Colonic mucosa (tissue), 4 donors: ENCODE data around the gene PLAAT4. TPM values are rescaled to one million over a fixed set of nuclear protein-coding genes. Genes with fewer than 3 reads are reported as not detected.
"Not testable (repeated sequence)": the region's sequence is repeated elsewhere in the genome, so short reads cannot be mapped to it uniquely, and the experiment has no call there.

Experiments
- DNase-seq: peaks from one replicate; pipeline ENCODE4 v3.0.0-alpha.2; 2020
- H3K27ac ChIP-seq: fragments of 200-600 bp; one replicate; pipeline ENCODE4 v1.8.0; 2021
- H3K27me3 ChIP-seq: fragments of 200-600 bp; one replicate; pipeline ENCODE4 v1.8.0; 2021
- H3K36me3 ChIP-seq: fragments of 200-600 bp; one replicate; pipeline ENCODE4 v1.8.0; 2021
- H3K4me1 ChIP-seq: fragments of 200-600 bp; one replicate; pipeline ENCODE4 v1.8.0; 2021; ENCODE audit warnings: mild to moderate bottlenecking
- H3K4me3 ChIP-seq: fragments of 200-600 bp; one replicate; pipeline ENCODE4 v1.8.0; 2021
- H3K9ac ChIP-seq, 2 donors: one replicate each; pipeline ENCODE4 v1.7.0; 2013; ENCODE audit warnings: control low read depth in 2 of 2, low read depth in 2 of 2, low read length in 2 of 2
- H3K9me3 ChIP-seq: fragments of 200-600 bp; one replicate; pipeline ENCODE4 v1.8.0; 2021
- intact Hi-C: fragments of 100-400 bp; cut with DNase I; formaldehyde crosslinking; loops from one replicate; pipeline ENCODE4 v1.14.1; 2022
- total RNA-seq, 2 donors: library from RNA; stranded (reverse); fragmentation: NEBNext Ultra II Directional in 1 of 2; extraction: Animal tissue kit (Norgen Biotek cat#: 25700) in 1 of 2; gene quantifications; one replicate each; pipeline ENCODE4 v1.2.1, GENCODE V29; 2021
- TF ChIP-seq, protein P1 (sequence below): fragments of 200-600 bp; IDR thresholded peaks from one replicate; pipeline ENCODE4 v1.8.0; 2022; ENCODE audit warnings: antibody characterized with exemption, mild to moderate bottlenecking
- donor health status: healthy.
- donor health status: DM: no; HTN: no; CAD: no.
- donor health status: DM: no; HTN: no; CAD: no.

Gene PLAAT4
- total RNA-seq, 2 donors from 2014 or later: 9.9 to 40.7 TPM

- no peak overlapping the region for H3K4me3 ChIP-seq
- no peak overlapping the region for H3K9ac ChIP-seq
- no peak for DNase-seq
- no peaks in the 10 kb centered on the region for H3K27me3 ChIP-seq
- H3K27ac ChIP-seq: peak overlapping the region; percentile 73
- H3K9me3 ChIP-seq: no peaks in the 10 kb centered on the region
- TF ChIP-seq, protein P1, sequence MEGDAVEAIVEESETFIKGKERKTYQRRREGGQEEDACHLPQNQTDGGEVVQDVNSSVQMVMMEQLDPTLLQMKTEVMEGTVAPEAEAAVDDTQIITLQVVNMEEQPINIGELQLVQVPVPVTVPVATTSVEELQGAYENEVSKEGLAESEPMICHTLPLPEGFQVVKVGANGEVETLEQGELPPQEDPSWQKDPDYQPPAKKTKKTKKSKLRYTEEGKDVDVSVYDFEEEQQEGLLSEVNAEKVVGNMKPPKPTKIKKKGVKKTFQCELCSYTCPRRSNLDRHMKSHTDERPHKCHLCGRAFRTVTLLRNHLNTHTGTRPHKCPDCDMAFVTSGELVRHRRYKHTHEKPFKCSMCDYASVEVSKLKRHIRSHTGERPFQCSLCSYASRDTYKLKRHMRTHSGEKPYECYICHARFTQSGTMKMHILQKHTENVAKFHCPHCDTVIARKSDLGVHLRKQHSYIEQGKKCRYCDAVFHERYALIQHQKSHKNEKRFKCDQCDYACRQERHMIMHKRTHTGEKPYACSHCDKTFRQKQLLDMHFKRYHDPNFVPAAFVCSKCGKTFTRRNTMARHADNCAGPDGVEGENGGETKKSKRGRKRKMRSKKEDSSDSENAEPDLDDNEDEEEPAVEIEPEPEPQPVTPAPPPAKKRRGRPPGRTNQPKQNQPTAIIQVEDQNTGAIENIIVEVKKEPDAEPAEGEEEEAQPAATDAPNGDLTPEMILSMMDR: no peak
- peaks cover 10% of the 10 kb centered on the region for H3K4me1 ChIP-seq
- no peaks in the 10 kb centered on the region for H3K36me3 ChIP-seq
- intact Hi-C loops: no loop called here
Observed at GRCh38 chr11:63535734-63536133, 874 bp upstream of the PLAAT4 start.

GRCh38 chr11:63537293-63538101, 889 bp downstream of the PLAAT4 start:
- Histone ChIP-seq H3K36me3 (no peaks in the 10 kb centered on the region), H3K9ac (peak overlapping the region; percentile 68 to 75), H3K4me3 (peak overlapping the region; percentile 42), H3K4me1 (peaks cover 10% of the 10 kb centered on the region), H3K27ac (peak overlapping the region; percentile 73), H3K27me3 (no peaks in the 10 kb centered on the region), H3K9me3 (no peaks in the 10 kb centered on the region)
- TF ChIP-seq, protein P1: no peak
- no peak for DNase-seq
- intact Hi-C loops: no loop called here

- H3K9ac ChIP-seq, intact Hi-C loops, H3K36me3 ChIP-seq, H3K9me3 ChIP-seq, H3K27me3 ChIP-seq, H3K4me1 ChIP-seq, H3K4me3 ChIP-seq, DNase-seq, H3K27ac ChIP-seq: not testable (repeated sequence)
Observed at GRCh38 chr11:63542506-63542905, 5.9 kb downstream of the PLAAT4 start.

GRCh38 chr11:63543711-63544110, 7.1 kb downstream of the PLAAT4 start:
- no peak overlapping the region for H3K27ac ChIP-seq
- H3K4me3 ChIP-seq: no peak overlapping the region
- TF ChIP-seq, protein P1: no peak
- no peaks in the 10 kb centered on the region for H3K9me3 ChIP-seq
- no peak overlapping the region for H3K9ac ChIP-seq
- H3K36me3 ChIP-seq: no peaks in the 10 kb centered on the region
- H3K4me1 ChIP-seq: no peaks in the 10 kb centered on the region
- H3K27me3 ChIP-seq: no peaks in the 10 kb centered on the region
- no peak for DNase-seq
- intact Hi-C loops: no loop called here

- intact Hi-C loops: no loop called here
- Histone ChIP-seq H3K9me3 (no peaks in the 10 kb centered on the region), H3K27me3 (no peaks in the 10 kb centered on the region), H3K4me1 (no peaks in the 10 kb centered on the region), H3K27ac (no peak overlapping the region), H3K9ac (no peak overlapping the region), H3K4me3 (no peak overlapping the region), H3K36me3 (no peaks in the 10 kb centered on the region)
- DNase-seq: peak; percentile 2
- TF ChIP-seq, protein P1: no peak
Observed at GRCh38 chr11:63547061-63547460, 10.5 kb downstream of the PLAAT4 start.

- Histone ChIP-seq H3K36me3 (no peaks in the 10 kb centered on the region), H3K27ac (no peak overlapping the region), H3K9ac (no peak overlapping the region), H3K4me3 (no peak overlapping the region), H3K27me3 (no peaks in the 10 kb centered on the region), H3K4me1 (no peaks in the 10 kb centered on the region), H3K9me3 (no peaks in the 10 kb centered on the region)
- intact Hi-C loops: no loop called here
- DNase-seq: peak; percentile 4
- TF ChIP-seq, protein P1: no peak
Observed at GRCh38 chr11:63548178-63548577, 11.6 kb downstream of the PLAAT4 start.
